KMS-11 (cell line): ENCODE results near the gene TMEM174.

Source experiments
- H2AFZ ChIP-seq: fragments of 200-600 bp; sonication (generic); 2 replicates; pipeline ENCODE4 v1.6.1; 2016; ENCODE audit warnings: antibody characterized with exemption, mixed run types, low read depth
- H3K27ac ChIP-seq: fragments of 200-600 bp; sonication (generic); 2 replicates; pipeline ENCODE4 v1.6.1; 2016; ENCODE audit warnings: mild to moderate bottlenecking, mixed run types
- H3K27me3 ChIP-seq: fragments of 200-600 bp; sonication (generic); 2 replicates; pipeline ENCODE4 v1.6.1; 2017; ENCODE audit warnings: mild to moderate bottlenecking, low read depth, mixed run types, moderate library complexity; ENCODE audit not compliant: insufficient read depth
- H3K36me3 ChIP-seq: fragments of 200-600 bp; sonication (generic); 2 replicates; pipeline ENCODE4 v1.6.1; 2017; ENCODE audit warnings: mild to moderate bottlenecking, mixed run types; ENCODE audit not compliant: insufficient read depth
- H3K4me1 ChIP-seq: fragments of 200-600 bp; sonication (generic); 2 replicates; pipeline ENCODE4 v1.6.1; 2016; ENCODE audit warnings: mild to moderate bottlenecking, low read depth, mixed run types; ENCODE audit not compliant: poor library complexity, severe bottlenecking
- H3K4me2 ChIP-seq: fragments of 200-600 bp; sonication (generic); 2 replicates; pipeline ENCODE4 v1.7.0; 2016; ENCODE audit warnings: mild to moderate bottlenecking, mixed run types
- H3K4me3 ChIP-seq: fragments of 200-600 bp; sonication (generic); IDR thresholded peaks from 2 replicates; pipeline ENCODE4 v1.6.1; 2017; ENCODE audit warnings: low read depth, low read length, mixed read lengths; ENCODE audit not compliant: insufficient read depth
- H3K79me2 ChIP-seq: fragments of 200-600 bp; sonication (generic); 2 replicates; pipeline ENCODE4 v1.6.1; 2016; ENCODE audit warnings: low read depth, mixed run types; ENCODE audit not compliant: insufficient read depth
- H3K9ac ChIP-seq: fragments of 200-600 bp; sonication (generic); 2 replicates; pipeline ENCODE4 v1.6.1; 2016; ENCODE audit warnings: mild to moderate bottlenecking, mixed run types
- H4K20me1 ChIP-seq: fragments of 200-600 bp; sonication (generic); 2 replicates; pipeline ENCODE4 v1.6.1; 2016; ENCODE audit warnings: mild to moderate bottlenecking, mixed run types; ENCODE audit not compliant: insufficient read depth
- CTCF ChIP-seq: fragments of 200-600 bp; sonication (generic); conservative IDR thresholded peaks from 2 replicates; pipeline ENCODE4 v1.6.1; 2017; ENCODE audit warnings: low read depth, mild to moderate bottlenecking, antibody characterized with exemption, low read length, moderate library complexity, mixed read lengths

Gene TMEM174

GRCh38 chr5:73199671-73200070, 26.7 kb downstream of the TMEM174 start:
- H3K27me3 ChIP-seq, result no peaks in the 10 kb centered on the region
- no peak for TF ChIP-seq CTCF
- no peak overlapping the region for H3K9ac ChIP-seq
- H4K20me1 ChIP-seq, result no peaks in the 10 kb centered on the region
- H3K4me2 ChIP-seq, result no peak overlapping the region
- no peaks in the 10 kb centered on the region for H3K4me1 ChIP-seq
- H2AFZ ChIP-seq, result no peak overlapping the region
- H3K36me3 ChIP-seq, result no peaks in the 10 kb centered on the region
- no peak overlapping the region for H3K4me3 ChIP-seq
- no peak overlapping the region for H3K27ac ChIP-seq
- H3K79me2 ChIP-seq, result no peaks in the 10 kb centered on the region

GRCh38 chr5:73201547-73202513, 28.8 kb downstream of the TMEM174 start:
- peak overlapping the region; percentile 41; the same call in 1 of the 2 replicates for H3K4me2 ChIP-seq
- no peak overlapping the region for H3K4me3 ChIP-seq
- no peaks in the 10 kb centered on the region for H3K4me1 ChIP-seq
- peak overlapping the region; percentile 68 for H2AFZ ChIP-seq
- no peak overlapping the region for H3K9ac ChIP-seq
- H3K36me3 ChIP-seq, result no peaks in the 10 kb centered on the region
- H4K20me1 ChIP-seq, result no peaks in the 10 kb centered on the region
- TF ChIP-seq CTCF, result peak; percentile 93
- H3K79me2 ChIP-seq, result no peaks in the 10 kb centered on the region
- H3K27me3 ChIP-seq, result no peaks in the 10 kb centered on the region
- no peak overlapping the region for H3K27ac ChIP-seq

- Histone ChIP-seq H3K79me2 (no peaks in the 10 kb centered on the region), H3K4me3 (no peak overlapping the region), H3K36me3 (no peaks in the 10 kb centered on the region), H3K9ac (no peak overlapping the region), H3K4me2 (no peak overlapping the region), H3K27ac (no peak overlapping the region), H2AFZ (no peak overlapping the region), H4K20me1 (no peaks in the 10 kb centered on the region), H3K4me1 (no peaks in the 10 kb centered on the region), H3K27me3 (no peaks in the 10 kb centered on the region)
- no peak for TF ChIP-seq CTCF
Observed at GRCh38 chr5:73204332-73204731, 31.3 kb downstream of the TMEM174 start.

- no peak overlapping the region for H3K4me2 ChIP-seq
- no peak overlapping the region for H3K27ac ChIP-seq
- no peaks in the 10 kb centered on the region for H3K36me3 ChIP-seq
- TF ChIP-seq CTCF, result no peak
- H3K27me3 ChIP-seq, result no peaks in the 10 kb centered on the region
- H3K9ac ChIP-seq, result no peak overlapping the region
- no peaks in the 10 kb centered on the region for H4K20me1 ChIP-seq
- H3K4me1 ChIP-seq, result no peaks in the 10 kb centered on the region
- H2AFZ ChIP-seq, result no peak overlapping the region
- H3K4me3 ChIP-seq, result no peak overlapping the region
- no peaks in the 10 kb centered on the region for H3K79me2 ChIP-seq
Observed at GRCh38 chr5:73204733-73205132, 31.7 kb downstream of the TMEM174 start.
